ENCODE results near the gene ZBTB20. TPM values are rescaled to one million over a fixed set of nuclear protein-coding genes. Genes with fewer than 3 reads are reported as not detected.

The ZBTB20 gene
- total and polyA plus RNA-seq, 4 donors = 0.88 to 83.2 (median 20.4) TPM

DNA sequence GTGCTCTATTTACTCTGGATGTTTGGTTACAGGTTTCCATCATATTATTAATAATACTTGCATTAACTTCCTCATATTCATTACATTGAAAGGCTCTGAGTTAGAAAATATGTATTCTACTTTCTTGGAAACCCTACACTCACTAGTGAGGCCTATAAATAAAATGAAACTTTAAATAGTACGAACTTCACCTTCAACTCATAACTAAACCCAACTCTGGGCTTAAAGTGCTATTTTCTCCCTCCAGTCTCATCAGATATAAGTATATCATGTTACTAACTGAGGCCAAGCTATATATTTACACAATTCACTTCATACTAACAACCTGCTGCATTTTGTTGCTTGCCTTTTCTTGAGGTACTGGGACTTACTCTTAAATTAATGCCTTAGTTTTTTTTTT lies 546.5 kb downstream of the ZBTB20 start:
- Histone ChIP-seq H3K36me3 (ENCODE audit: control insufficient read depth in 4 of 4, insufficient read depth in 3 of 4, low read depth in 1 of 4, low read length in 3 of 4) (peaks cover 0 to 4% (median 3%) of the 10 kb centered on the region in 4 donors), H3K4me1 (ENCODE audit: control insufficient read depth in 4 of 4, insufficient read depth in 4 of 4, low read length in 3 of 4) (no peaks in the 10 kb centered on the region), H3K27ac (ENCODE audit: low read depth in 1 of 2, low read length in 2 of 2) (no peak overlapping the region), H3K27me3 (ENCODE audit: control insufficient read depth in 4 of 4, insufficient read depth in 4 of 4, low read length in 3 of 4) (no peaks in the 10 kb centered on the region), H3K4me3 (ENCODE audit: low read depth in 1 of 3, low read length in 3 of 3) (no peak overlapping the region), H3K9ac (ENCODE audit: low read depth in 1 of 2, low read length in 2 of 2) (no peak overlapping the region), H3K9me3 (ENCODE audit: control insufficient read depth in 4 of 4, low read length in 3 of 4) (no peaks in the 10 kb centered on the region)
- no peak for TF ChIP-seq RAD21 (IDR thresholded peaks at IDR 0.05)
- TF ChIP-seq REST (IDR thresholded peaks at IDR 0.05) = no peak
- TF ChIP-seq FOXA1 (IDR thresholded peaks at IDR 0.05) = no peak
- TF ChIP-seq JUND (IDR thresholded peaks at IDR 0.05) = no peak
- TF ChIP-seq RXRA (IDR thresholded peaks at IDR 0.05) = no peak
- no peak for TF ChIP-seq GABPA (IDR thresholded peaks at IDR 0.05 in 1 of 2, conservative IDR thresholded peaks at IDR 0.05 in 1 of 2)
- TF ChIP-seq, protein P1, sequence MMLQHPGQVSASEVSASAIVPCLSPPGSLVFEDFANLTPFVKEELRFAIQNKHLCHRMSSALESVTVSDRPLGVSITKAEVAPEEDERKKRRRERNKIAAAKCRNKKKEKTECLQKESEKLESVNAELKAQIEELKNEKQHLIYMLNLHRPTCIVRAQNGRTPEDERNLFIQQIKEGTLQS (IDR thresholded peaks at IDR 0.05) = no peak
- TF ChIP-seq NR2F2 (IDR thresholded peaks at IDR 0.05) = no peak
- TF ChIP-seq EGR1 (IDR thresholded peaks at IDR 0.05; ENCODE audit: low read depth in 2 of 2) = no peak
- DNase-seq (ENCODE audit: low spot score) = no peak
- WGBS = 96% methylated on average over 1 of the region's 1 CpG

DNA sequence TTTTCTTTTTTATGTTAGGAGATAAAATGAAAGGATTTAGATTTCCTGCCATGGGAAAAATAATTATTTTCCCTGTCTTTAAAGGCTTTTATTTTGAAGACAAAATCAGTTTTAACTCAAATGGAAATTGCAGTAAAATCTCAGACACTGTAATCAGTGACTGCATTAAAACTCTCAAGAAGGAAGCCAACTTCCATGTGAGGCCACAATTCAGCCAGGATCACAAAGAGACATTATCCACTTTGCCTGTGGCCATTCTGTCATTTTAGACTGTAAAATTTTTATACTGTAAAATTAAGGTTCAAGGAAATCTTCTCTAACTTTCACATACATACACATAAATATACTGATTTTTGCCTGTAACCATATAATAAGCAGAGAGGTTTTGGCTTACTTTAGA lies 549.2 kb downstream of the ZBTB20 start:
- Histone ChIP-seq H3K9ac (ENCODE audit: low read depth in 1 of 2, low read length in 2 of 2) (no peak overlapping the region), H3K4me1 (ENCODE audit: control insufficient read depth in 4 of 4, insufficient read depth in 4 of 4, low read length in 3 of 4) (no peaks in the 10 kb centered on the region), H3K27ac (ENCODE audit: low read depth in 1 of 2, low read length in 2 of 2) (no peak overlapping the region), H3K36me3 (ENCODE audit: control insufficient read depth in 4 of 4, insufficient read depth in 3 of 4, low read depth in 1 of 4, low read length in 3 of 4) (peaks cover 0 to 4% (median 3%) of the 10 kb centered on the region in 4 donors), H3K9me3 (ENCODE audit: control insufficient read depth in 4 of 4, low read length in 3 of 4) (no peaks in the 10 kb centered on the region), H3K4me3 (ENCODE audit: low read depth in 1 of 3, low read length in 3 of 3) (no peak overlapping the region), H3K27me3 (ENCODE audit: control insufficient read depth in 4 of 4, insufficient read depth in 4 of 4, low read length in 3 of 4) (no peaks in the 10 kb centered on the region)
- TF ChIP-seq HNF4G (IDR thresholded peaks at IDR 0.05) = no peak
- TF ChIP-seq, protein P1 (IDR thresholded peaks at IDR 0.05) = no peak
- DNase-seq (ENCODE audit: low spot score) = no peak

DNA sequence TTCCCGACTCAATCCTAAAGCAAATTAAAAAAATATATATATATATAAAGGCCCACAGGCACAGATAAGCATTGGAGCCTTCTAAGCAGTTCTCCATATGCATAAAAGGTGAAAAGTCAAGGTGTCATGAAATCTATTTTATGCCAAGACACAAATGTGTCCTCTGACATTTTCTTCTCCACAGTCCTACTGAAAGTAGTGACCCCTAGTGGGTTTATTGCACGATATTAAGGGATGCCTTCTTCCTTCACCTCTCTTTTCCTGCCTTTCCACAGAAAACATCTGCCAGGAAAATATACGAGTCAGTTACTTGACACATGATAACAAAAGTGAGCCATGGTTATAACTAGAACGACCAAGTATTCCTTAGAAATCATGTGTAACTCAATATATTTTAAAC lies 550.1 kb downstream of the ZBTB20 start:
- Histone ChIP-seq H3K4me3 (ENCODE audit: low read depth in 1 of 3, low read length in 3 of 3) (no peak overlapping the region), H3K27me3 (ENCODE audit: control insufficient read depth in 4 of 4, insufficient read depth in 4 of 4, low read length in 3 of 4) (no peaks in the 10 kb centered on the region), H3K36me3 (ENCODE audit: control insufficient read depth in 4 of 4, insufficient read depth in 3 of 4, low read depth in 1 of 4, low read length in 3 of 4) (peaks cover 0 to 4% (median 3%) of the 10 kb centered on the region in 4 donors), H3K4me1 (ENCODE audit: control insufficient read depth in 4 of 4, insufficient read depth in 4 of 4, low read length in 3 of 4) (no peaks in the 10 kb centered on the region), H3K9ac (ENCODE audit: low read depth in 1 of 2, low read length in 2 of 2) (no peak overlapping the region), H3K9me3 (ENCODE audit: control insufficient read depth in 4 of 4, low read length in 3 of 4) (no peaks in the 10 kb centered on the region), H3K27ac (ENCODE audit: low read depth in 1 of 2, low read length in 2 of 2) (no peak overlapping the region)
- no peak for DNase-seq (ENCODE audit: low spot score)
- 82% methylated on average over 4 of the region's 4 CpGs for WGBS
- TF ChIP-seq SP1 (IDR thresholded peaks at IDR 0.05) (no peak), FOXA1 (IDR thresholded peaks at IDR 0.05) (no peak), NR2F2 (IDR thresholded peaks at IDR 0.05) (no peak), HNF4G (IDR thresholded peaks at IDR 0.05) (no peak), FOXA2 (IDR thresholded peaks at IDR 0.05) (no peak), TAF1 (conservative IDR thresholded peaks at IDR 0.05) (no peak), CTCF (IDR thresholded peaks at IDR 0.05; ENCODE audit: low read depth, low read length, missing input control) (no peak), JUND (IDR thresholded peaks at IDR 0.05) (no peak), EGR1 (IDR thresholded peaks at IDR 0.05; ENCODE audit: low read depth in 2 of 2) (no peak), YY1 (IDR thresholded peaks at IDR 0.05) (no peak), GABPA (IDR thresholded peaks at IDR 0.05 in 1 of 2, conservative IDR thresholded peaks at IDR 0.05 in 1 of 2) (no peak), RXRA (IDR thresholded peaks at IDR 0.05) (no peak), HNF4A (conservative IDR thresholded peaks at IDR 0.05) (no peak), MAX (IDR thresholded peaks at IDR 0.05) (no peak), RAD21 (IDR thresholded peaks at IDR 0.05) (no peak)
- TF ChIP-seq, protein P1 (IDR thresholded peaks at IDR 0.05) = no peak
- TF ChIP-seq, protein P2, sequence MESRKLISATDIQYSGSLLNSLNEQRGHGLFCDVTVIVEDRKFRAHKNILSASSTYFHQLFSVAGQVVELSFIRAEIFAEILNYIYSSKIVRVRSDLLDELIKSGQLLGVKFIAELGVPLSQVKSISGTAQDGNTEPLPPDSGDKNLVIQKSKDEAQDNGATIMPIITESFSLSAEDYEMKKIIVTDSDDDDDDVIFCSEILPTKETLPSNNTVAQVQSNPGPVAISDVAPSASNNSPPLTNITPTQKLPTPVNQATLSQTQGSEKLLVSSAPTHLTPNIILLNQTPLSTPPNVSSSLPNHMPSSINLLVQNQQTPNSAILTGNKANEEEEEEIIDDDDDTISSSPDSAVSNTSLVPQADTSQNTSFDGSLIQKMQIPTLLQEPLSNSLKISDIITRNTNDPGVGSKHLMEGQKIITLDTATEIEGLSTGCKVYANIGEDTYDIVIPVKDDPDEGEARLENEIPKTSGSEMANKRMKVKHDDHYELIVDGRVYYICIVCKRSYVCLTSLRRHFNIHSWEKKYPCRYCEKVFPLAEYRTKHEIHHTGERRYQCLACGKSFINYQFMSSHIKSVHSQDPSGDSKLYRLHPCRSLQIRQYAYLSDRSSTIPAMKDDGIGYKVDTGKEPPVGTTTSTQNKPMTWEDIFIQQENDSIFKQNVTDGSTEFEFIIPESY (IDR thresholded peaks at IDR 0.05) = no peak

All from liver (tissue), 9 donors.